WTC11 (cell line): ENCODE data around the gene DNAH14. TPM values are rescaled to one million over a fixed set of nuclear protein-coding genes. Genes with fewer than 3 reads are reported as not detected.

Source experiments
- ATAC-seq: fragments of 200-7000 bp; cut with Tn5 transposase; 2 replicates; pipeline ENCODE4 v1.10.0; 2021; ENCODE audit warnings: mild to moderate bottlenecking, moderate library complexity
- CTCF ChIA-PET: fragments of 300-600 bp; sonication (Branson Sonifier 250); formaldehyde crosslinking; loops from one replicate; lab custom pipeline; 2021; ENCODE audit warnings: antibody characterized with exemption; lab: Charles Lee
- POLR2A ChIA-PET: fragments of 350-600 bp; sonication (Branson Sonifier 250); formaldehyde crosslinking; loops from one replicate; lab custom pipeline; 2021; ENCODE audit warnings: antibody characterized with exemption; lab: Charles Lee
- DNase-seq: peaks from one replicate; pipeline ENCODE4 v3.0.0; 2021; ENCODE audit warnings: low spot score
- H3K27ac Mint-ChIP-seq: 2 replicates; pipeline ENCODE4 v1.8.0; 2021; ENCODE audit warnings: mixed read lengths
- H3K27me3 Mint-ChIP-seq: 2 replicates; pipeline ENCODE4 v1.8.0; 2021; ENCODE audit warnings: low read depth, mild to moderate bottlenecking, moderate library complexity, mixed read lengths
- H3K36me3 Mint-ChIP-seq: 2 replicates; pipeline ENCODE4 v1.8.0; 2021; ENCODE audit warnings: mixed read lengths
- H3K4me1 Mint-ChIP-seq: 2 replicates; pipeline ENCODE4 v1.8.0; 2022; ENCODE audit warnings: mixed read lengths
- H3K4me3 Mint-ChIP-seq: 2 replicates; pipeline ENCODE4 v1.8.0; 2021; ENCODE audit warnings: mild to moderate bottlenecking, moderate library complexity, mixed read lengths
- H3K9me3 Mint-ChIP-seq: 2 replicates; pipeline ENCODE4 v1.8.0; 2021; ENCODE audit warnings: mixed read lengths
- CBFB ChIP-seq: sonication (generic); formaldehyde crosslinking; IDR thresholded peaks from 2 replicates; pipeline ENCODE4 v1.8.1; 2022; ENCODE audit warnings: mild to moderate bottlenecking, low read depth, missing genetic modification reagents
- E2F5 ChIP-seq: sonication (generic); formaldehyde crosslinking; IDR thresholded peaks from 2 replicates; pipeline ENCODE4 v1.8.1; 2022; ENCODE audit warnings: mild to moderate bottlenecking, moderate library complexity, missing genetic modification reagents
- EMX1 ChIP-seq: fragments of 250-450 bp; sonication (Bioruptor Pico); IDR thresholded peaks from 2 replicates; pipeline ENCODE4 v1.8.0; 2021; ENCODE audit warnings: mild to moderate bottlenecking
- ESRRA ChIP-seq: sonication (generic); formaldehyde crosslinking; IDR thresholded peaks from 2 replicates; pipeline ENCODE4 v1.8.1; 2022; ENCODE audit warnings: mild to moderate bottlenecking, missing genetic modification reagents, borderline replicate concordance
- FOXK1 ChIP-seq: sonication (generic); formaldehyde crosslinking; IDR thresholded peaks from 2 replicates; pipeline ENCODE4 v1.8.0; 2022; ENCODE audit warnings: mild to moderate bottlenecking, moderate library complexity, missing genetic modification reagents
- GABPB1 ChIP-seq: sonication (generic); formaldehyde crosslinking; IDR thresholded peaks from 2 replicates; pipeline ENCODE4 v1.8.1; 2023; ENCODE audit warnings: mild to moderate bottlenecking, missing genetic modification reagents
- JAZF1 ChIP-seq: fragments of 250-450 bp; sonication (Bioruptor Pico); IDR thresholded peaks from 2 replicates; pipeline ENCODE4 v1.9.0; 2021; ENCODE audit warnings: moderate library complexity, mild to moderate bottlenecking, inconsistent platforms
- MXD4 ChIP-seq: fragments of 250-450 bp; sonication (Bioruptor Pico); IDR thresholded peaks from 2 replicates; pipeline ENCODE4 v1.8.0; 2021; ENCODE audit warnings: mild to moderate bottlenecking, moderate library complexity, borderline replicate concordance
- MYBL2 ChIP-seq: sonication (generic); formaldehyde crosslinking; IDR thresholded peaks from 2 replicates; pipeline ENCODE4 v1.8.1; 2023; ENCODE audit warnings: mild to moderate bottlenecking, moderate library complexity, missing genetic modification reagents
- NFATC4 ChIP-seq: fragments of 250-450 bp; sonication (Bioruptor Pico); IDR thresholded peaks from 2 replicates; pipeline ENCODE4 v1.9.0; 2021; ENCODE audit warnings: mild to moderate bottlenecking
- NR3C1 ChIP-seq: sonication (generic); formaldehyde crosslinking; conservative IDR thresholded peaks from 2 replicates; pipeline ENCODE4 v1.8.1; 2023; ENCODE audit warnings: low read depth, mild to moderate bottlenecking, missing genetic modification reagents
- OVOL2 ChIP-seq: fragments of 250-450 bp; sonication (Bioruptor Pico); IDR thresholded peaks from 2 replicates; pipeline ENCODE4 v1.9.0; 2021; ENCODE audit warnings: mild to moderate bottlenecking, borderline replicate concordance
- PREB ChIP-seq: sonication (generic); formaldehyde crosslinking; IDR thresholded peaks from 2 replicates; pipeline ENCODE4 v1.8.1; 2022; ENCODE audit warnings: mild to moderate bottlenecking, missing genetic modification reagents, moderate library complexity, borderline replicate concordance
- RELA ChIP-seq: sonication (generic); formaldehyde crosslinking; IDR thresholded peaks from 2 replicates; pipeline ENCODE4 v1.8.1; 2022; ENCODE audit warnings: missing genetic modification reagents, mild to moderate bottlenecking, borderline replicate concordance
- SOX15 ChIP-seq: fragments of 250-450 bp; sonication (Bioruptor Pico); IDR thresholded peaks from 2 replicates; pipeline ENCODE4 v1.9.0; 2021; ENCODE audit warnings: mild to moderate bottlenecking
- TEAD4 ChIP-seq: sonication (generic); formaldehyde crosslinking; IDR thresholded peaks from 2 replicates; pipeline ENCODE4 v1.8.0; 2022; ENCODE audit warnings: mild to moderate bottlenecking, missing genetic modification reagents
- USF2 ChIP-seq: sonication (generic); formaldehyde crosslinking; IDR thresholded peaks from 2 replicates; pipeline ENCODE4 v1.8.1; 2023; ENCODE audit warnings: mild to moderate bottlenecking, missing genetic modification reagents, moderate library complexity
- ZNF396 ChIP-seq: fragments of 250-450 bp; sonication (Bioruptor Pico); IDR thresholded peaks from 2 replicates; pipeline ENCODE4 v1.8.0; 2021; ENCODE audit warnings: mild to moderate bottlenecking, moderate library complexity, borderline replicate concordance
- ZNF423 ChIP-seq: fragments of 250-450 bp; sonication (Bioruptor Pico); IDR thresholded peaks from 2 replicates; pipeline ENCODE4 v2.1.2; 2022; ENCODE audit warnings: mild to moderate bottlenecking, moderate library complexity
- total RNA-seq: library from RNA; stranded (reverse); gene quantifications from 3 replicates; pipeline ENCODE4 v1.2.3, GENCODE V29; 2021
- TF ChIP-seq, protein P1 (sequence below): fragments of 250-450 bp; sonication (Bioruptor Pico); IDR thresholded peaks from 2 replicates; pipeline ENCODE4 v2.1.2; 2022; ENCODE audit warnings: mild to moderate bottlenecking, moderate library complexity
- TF ChIP-seq, protein P2 (sequence below): sonication (generic); formaldehyde crosslinking; IDR thresholded peaks from 2 replicates; pipeline ENCODE4 v1.8.0; 2022; ENCODE audit warnings: missing genetic modification reagents
- TF ChIP-seq, protein P3 (sequence below): sonication (generic); formaldehyde crosslinking; IDR thresholded peaks from 2 replicates; pipeline ENCODE4 v1.8.1; 2022; ENCODE audit warnings: missing genetic modification reagents, borderline replicate concordance

Gene DNAH14
- total RNA-seq, 1 experiment from 2014 or later = 34.1 TPM

GRCh38 chr1:224896130-224896781 lies 33.2 kb upstream of the DNAH14 start (continued):
- TF ChIP-seq MYBL2 (CRISPR knock-in tag) (no peak), USF2 (CRISPR knock-in tag) (no peak), NFATC4 (CRISPR knock-in tag) (no peak)
- TF ChIP-seq, all 79 proteins: peak for 0

GRCh38 chr1:224897529-224898327 lies 31.7 kb upstream of the DNAH14 start:
- Mint-ChIP-seq H3K27me3 (no peaks in the 10 kb centered on the region; the same call in none of the 2 replicates), H3K4me3 (no peak overlapping the region), H3K27ac (no peak overlapping the region), H3K4me1 (no peaks in the 10 kb centered on the region), H3K9me3 (peaks cover 21% of the 10 kb centered on the region), H3K36me3 (peaks cover 10% of the 10 kb centered on the region)
- POLR2A ChIA-PET = no interaction called here
- TF ChIP-seq NR3C1 (no peak), TEAD4 (CRISPR knock-in tag) (no peak), RELA (no peak), GABPB1 (no peak), FOXK1 (CRISPR knock-in tag) (no peak), PREB (no peak), JAZF1 (CRISPR knock-in tag) (no peak), ESRRA (no peak), ZNF396 (CRISPR knock-in tag) (no peak), ZNF423 (CRISPR knock-in tag) (no peak)
- TF ChIP-seq, protein P1, sequence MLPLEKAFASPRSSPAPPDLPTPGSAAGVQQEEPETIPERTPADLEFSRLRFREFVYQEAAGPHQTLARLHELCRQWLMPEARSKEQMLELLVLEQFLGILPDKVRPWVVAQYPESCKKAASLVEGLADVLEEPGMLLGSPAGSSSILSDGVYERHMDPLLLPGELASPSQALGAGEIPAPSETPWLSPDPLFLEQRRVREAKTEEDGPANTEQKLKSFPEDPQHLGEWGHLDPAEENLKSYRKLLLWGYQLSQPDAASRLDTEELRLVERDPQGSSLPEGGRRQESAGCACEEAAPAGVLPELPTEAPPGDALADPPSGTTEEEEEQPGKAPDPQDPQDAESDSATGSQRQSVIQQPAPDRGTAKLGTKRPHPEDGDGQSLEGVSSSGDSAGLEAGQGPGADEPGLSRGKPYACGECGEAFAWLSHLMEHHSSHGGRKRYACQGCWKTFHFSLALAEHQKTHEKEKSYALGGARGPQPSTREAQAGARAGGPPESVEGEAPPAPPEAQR = no peak
- TF ChIP-seq, protein P2, sequence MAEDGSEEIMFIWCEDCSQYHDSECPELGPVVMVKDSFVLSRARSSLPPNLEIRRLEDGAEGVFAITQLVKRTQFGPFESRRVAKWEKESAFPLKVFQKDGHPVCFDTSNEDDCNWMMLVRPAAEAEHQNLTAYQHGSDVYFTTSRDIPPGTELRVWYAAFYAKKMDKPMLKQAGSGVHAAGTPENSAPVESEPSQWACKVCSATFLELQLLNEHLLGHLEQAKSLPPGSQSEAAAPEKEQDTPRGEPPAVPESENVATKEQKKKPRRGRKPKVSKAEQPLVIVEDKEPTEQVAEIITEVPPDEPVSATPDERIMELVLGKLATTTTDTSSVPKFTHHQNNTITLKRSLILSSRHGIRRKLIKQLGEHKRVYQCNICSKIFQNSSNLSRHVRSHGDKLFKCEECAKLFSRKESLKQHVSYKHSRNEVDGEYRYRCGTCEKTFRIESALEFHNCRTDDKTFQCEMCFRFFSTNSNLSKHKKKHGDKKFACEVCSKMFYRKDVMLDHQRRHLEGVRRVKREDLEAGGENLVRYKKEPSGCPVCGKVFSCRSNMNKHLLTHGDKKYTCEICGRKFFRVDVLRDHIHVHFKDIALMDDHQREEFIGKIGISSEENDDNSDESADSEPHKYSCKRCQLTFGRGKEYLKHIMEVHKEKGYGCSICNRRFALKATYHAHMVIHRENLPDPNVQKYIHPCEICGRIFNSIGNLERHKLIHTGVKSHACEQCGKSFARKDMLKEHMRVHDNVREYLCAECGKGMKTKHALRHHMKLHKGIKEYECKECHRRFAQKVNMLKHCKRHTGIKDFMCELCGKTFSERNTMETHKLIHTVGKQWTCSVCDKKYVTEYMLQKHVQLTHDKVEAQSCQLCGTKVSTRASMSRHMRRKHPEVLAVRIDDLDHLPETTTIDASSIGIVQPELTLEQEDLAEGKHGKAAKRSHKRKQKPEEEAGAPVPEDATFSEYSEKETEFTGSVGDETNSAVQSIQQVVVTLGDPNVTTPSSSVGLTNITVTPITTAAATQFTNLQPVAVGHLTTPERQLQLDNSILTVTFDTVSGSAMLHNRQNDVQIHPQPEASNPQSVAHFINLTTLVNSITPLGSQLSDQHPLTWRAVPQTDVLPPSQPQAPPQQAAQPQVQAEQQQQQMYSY (CRISPR knock-in tag) = no peak
- ATAC-seq (no peak), DNase-seq (no peak)
- CTCF ChIA-PET = interaction anchor here (0.6 to 1.3 kb wide), 2 partner anchors 22 to 196 kb away, joined by 4 to 5 read pairs; no protein-coding TSS in a partner anchor

DNA sequence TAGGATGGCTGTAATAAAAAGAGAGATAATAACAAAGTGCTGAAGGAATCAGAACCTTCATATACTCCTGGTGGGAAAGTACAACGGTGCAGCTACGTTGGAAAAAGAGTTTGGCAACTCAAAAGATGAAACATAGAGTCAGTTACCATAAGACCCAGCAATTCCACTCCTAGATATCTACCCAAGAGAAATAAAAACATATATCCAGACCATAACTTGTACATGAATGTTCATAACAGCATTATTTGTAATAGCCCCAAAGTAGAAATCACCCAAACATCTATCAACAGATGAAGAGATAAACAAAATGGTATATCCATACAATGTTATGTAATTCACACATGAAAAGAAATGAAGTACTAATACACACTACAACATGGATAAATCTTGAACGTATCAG lies 30.5 kb upstream of the DNAH14 start:
- Mint-ChIP-seq H3K27ac (no peak overlapping the region), H3K27me3 (no peaks in the 10 kb centered on the region; the same call in none of the 2 replicates), H3K9me3 (peaks cover 21% of the 10 kb centered on the region), H3K36me3 (peaks cover 10% of the 10 kb centered on the region), H3K4me3 (no peak overlapping the region), H3K4me1 (no peaks in the 10 kb centered on the region)
- ChIA-PET POLR2A (no interaction called here), CTCF (no interaction called here)
- TF ChIP-seq, protein P1 = no peak
- TF ChIP-seq OVOL2 (no peak), EMX1 (no peak), E2F5 (CRISPR knock-in tag) (no peak), CBFB (CRISPR knock-in tag) (no peak), SOX15 (no peak), ZNF396 (CRISPR knock-in tag) (no peak), MXD4 (CRISPR knock-in tag) (no peak)
- TF ChIP-seq, protein P3, sequence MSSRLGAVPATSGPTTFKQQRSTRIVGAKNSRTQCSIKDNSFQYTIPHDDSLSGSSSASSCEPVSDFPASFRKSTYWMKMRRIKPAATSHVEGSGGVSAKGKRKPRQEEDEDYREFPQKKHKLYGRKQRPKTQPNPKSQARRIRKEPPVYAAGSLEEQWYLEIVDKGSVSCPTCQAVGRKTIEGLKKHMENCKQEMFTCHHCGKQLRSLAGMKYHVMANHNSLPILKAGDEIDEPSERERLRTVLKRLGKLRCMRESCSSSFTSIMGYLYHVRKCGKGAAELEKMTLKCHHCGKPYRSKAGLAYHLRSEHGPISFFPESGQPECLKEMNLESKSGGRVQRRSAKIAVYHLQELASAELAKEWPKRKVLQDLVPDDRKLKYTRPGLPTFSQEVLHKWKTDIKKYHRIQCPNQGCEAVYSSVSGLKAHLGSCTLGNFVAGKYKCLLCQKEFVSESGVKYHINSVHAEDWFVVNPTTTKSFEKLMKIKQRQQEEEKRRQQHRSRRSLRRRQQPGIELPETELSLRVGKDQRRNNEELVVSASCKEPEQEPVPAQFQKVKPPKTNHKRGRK (CRISPR knock-in tag) = no peak
- ATAC-seq (no peak), DNase-seq (no peak)
